SH-SY5Y (cell line): ENCODE results near the gene AGAP5.

ENCODE experiments used
- GATA2 ChIP-seq: IDR thresholded peaks from 2 replicates; pipeline ENCODE4 v1.6.1; 2011; ENCODE audit warnings: mild to moderate bottlenecking, low read depth, low read length
- GATA3 ChIP-seq: IDR thresholded peaks from 2 replicates; pipeline ENCODE4 v1.6.1; 2011; ENCODE audit warnings: low read depth, mild to moderate bottlenecking, low read length, moderate library complexity

Gene AGAP5

DNA sequence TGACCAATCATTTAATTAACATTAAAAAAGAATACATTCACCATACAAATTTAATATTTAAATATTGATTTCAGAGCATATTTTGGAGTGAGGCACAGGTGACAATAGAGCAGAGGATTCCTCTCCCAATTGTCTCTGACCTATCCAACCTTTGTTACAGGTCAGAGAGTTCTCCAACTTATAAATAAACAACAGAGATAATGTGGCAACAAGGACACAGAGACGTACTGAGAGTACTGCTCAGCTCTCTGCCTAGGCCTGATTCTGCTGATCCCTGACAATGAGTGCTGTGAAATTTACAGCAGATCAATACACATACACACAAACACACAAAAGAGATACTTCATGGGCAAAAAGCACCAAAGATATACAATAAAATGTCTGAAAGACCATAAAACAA is 18.3 kb upstream of the AGAP5 start:
- no peak for TF ChIP-seq GATA2
- no peak for TF ChIP-seq GATA3

DNA sequence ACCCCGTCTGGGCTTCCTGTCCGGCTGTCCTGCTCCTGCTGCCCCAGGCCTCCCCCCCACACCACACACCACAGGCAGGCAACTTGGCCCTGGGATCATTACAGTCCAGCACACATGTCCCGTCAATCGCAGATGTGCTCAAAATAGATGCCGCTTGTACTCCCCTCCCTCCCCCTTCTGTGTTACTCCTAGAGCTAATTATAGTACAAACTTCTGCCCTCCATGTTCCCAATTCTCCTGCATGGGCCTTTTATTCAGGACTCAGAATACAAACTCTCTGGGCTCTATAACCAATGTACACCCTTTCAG is 42.0 kb downstream of the AGAP5 start, which contains the start of gene SYNPO2L:
TSS of gene SYNPO2L (minus strand) at position 40 of the 309 bp plus-strand sequence. CDS start 107 bp downstream, outside the sequence.
- TF ChIP-seq GATA2, result no peak
- no peak for TF ChIP-seq GATA3

DNA sequence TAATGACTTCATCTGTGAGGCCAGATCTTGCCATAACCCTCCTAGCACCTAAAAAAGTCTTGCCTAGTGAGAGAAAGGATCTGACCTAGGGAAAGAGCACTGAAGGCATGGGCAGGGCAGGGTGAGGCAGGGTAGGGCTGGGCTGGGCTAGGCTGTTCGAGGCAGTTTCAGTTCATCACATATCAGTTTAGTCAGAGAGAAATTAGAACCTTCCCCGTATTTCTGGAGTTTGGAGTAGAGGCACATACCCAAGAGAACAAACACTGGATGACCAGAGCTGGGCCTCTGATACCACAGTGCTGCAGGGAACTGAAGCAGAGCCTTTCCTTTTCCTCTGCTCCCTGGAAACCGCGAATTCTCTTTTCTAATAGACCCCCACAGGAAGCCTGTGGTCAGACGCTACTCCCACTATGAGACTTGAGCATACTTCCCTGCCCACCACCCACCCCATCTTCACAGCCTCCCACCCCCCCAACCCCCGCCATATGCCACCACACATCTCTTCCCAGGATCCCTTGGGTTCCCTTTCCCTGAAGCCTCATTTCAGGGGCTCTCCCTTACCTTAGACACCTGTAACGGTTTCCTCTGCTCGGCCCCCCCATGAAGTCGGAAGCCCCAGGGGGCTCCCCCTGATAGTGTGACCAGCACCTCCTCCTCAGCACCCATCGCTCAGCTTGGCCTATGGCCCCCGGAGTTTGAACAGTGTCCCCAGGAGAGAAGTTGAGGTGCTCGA is 42.5 kb downstream of the AGAP5 start:
- no peak for TF ChIP-seq GATA2
- no peak for TF ChIP-seq GATA3

DNA sequence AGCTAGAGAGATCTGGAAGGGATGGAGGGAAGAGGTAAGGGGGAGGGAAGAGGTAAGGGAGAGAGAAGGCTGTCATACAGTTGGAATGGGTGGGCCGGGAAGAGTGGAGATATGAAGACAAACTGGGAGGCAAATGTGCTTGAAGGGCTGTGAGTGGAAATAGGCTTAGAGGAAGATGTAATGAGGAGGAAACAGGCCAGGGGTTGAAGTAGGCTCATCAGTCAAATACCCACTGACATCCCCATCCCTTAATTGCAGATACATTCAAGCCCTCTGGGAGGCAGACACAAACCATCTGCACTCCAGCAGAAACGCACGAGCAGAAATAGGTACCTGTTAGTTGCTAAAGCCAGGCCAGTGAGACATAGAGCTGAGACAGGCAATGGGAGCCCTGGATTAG is 44.2 kb downstream of the AGAP5 start:
- TF ChIP-seq GATA3 (no peak), GATA2 (no peak)

DNA sequence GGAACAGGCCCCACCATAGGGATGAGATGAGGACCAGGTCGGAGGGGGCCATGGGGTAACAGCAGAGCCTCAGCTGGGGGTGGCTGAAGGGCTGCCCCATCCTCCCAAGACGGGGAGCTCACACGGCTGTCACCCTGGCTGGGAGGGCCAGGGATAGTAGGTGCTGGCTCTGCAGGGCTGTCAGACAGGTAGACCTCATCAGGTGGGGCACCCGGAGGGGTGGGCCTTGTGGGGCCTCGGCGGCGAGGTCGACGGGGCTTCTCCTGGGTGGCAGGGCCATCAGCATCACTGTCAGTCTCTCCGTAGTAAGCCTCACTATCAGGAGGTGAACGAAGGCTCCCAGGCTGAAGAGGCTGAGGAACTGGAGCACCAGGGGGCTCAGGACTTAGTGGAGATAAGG is 44.7 kb downstream of the AGAP5 start:
- no peak for TF ChIP-seq GATA3
- TF ChIP-seq GATA2, result no peak

DNA sequence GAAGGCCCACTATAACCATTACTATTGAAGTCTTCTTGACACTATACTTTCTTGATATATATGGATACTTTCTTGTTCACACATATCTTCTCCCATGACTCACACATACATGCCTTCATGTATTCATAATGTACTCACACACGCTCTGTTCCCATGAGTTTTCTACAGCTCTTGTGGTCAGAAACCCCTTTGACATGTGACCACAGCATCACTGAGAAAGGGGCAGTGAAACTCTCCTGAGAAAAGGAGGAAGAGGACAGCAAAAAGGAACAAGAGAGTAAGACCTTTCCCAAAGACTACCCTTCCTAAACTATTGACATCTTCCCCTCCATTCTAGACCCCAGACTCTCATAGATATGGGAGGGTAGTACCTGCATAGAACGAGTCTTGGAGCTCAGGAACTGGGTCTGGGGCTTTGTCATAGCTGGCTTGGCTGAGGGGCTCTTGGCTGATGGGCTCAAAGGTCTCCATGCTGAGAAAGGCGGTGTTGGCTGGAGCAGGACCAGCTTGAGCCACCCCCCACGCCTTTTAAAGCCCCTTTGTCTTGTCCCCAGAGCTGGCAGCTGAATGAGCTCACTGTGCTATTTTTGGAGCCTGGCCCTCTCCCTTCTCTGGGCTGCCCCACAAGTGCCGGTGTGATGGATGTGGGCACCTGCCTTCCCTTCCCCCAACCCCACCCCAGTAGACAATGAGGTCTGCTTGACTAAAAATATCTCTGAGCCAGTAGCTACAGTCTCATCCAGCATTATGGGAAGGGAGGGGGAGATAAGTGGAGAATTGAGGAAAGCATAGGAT is 47.2 kb downstream of the AGAP5 start:
- no peak for TF ChIP-seq GATA3
- TF ChIP-seq GATA2, result no peak

DNA sequence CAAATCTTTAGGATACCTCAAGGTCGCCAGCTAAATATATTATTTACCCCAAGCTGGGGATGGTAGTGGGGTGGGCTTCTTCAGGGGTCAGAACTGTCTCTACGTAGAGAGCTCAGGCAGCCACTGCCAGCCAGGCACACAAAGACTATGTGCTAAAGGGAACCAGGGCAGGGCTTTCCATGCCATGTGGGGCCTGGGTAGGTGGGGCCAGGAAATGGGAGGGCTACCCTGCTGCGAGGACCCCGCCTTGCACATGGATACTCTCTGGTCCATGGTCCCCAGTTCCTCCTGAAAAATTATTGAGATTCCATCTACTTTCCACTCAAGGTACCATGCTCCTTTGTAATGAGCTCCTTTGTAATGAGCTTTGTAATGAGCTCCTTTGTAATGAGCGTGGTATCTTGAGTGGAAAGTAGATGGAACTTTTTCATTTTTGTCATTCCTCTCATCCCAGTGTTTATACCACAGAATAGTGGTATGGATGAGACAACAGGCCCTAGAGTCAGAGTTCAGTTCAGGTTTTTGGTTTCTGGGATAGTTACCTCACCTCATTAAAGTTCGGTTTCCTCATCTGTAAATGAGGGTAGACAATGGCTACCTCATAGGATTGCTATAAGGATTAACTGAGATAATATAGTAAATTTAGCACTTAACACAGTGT is 47.9 kb downstream of the AGAP5 start:
- TF ChIP-seq GATA2, result no peak
- TF ChIP-seq GATA3, result no peak

DNA sequence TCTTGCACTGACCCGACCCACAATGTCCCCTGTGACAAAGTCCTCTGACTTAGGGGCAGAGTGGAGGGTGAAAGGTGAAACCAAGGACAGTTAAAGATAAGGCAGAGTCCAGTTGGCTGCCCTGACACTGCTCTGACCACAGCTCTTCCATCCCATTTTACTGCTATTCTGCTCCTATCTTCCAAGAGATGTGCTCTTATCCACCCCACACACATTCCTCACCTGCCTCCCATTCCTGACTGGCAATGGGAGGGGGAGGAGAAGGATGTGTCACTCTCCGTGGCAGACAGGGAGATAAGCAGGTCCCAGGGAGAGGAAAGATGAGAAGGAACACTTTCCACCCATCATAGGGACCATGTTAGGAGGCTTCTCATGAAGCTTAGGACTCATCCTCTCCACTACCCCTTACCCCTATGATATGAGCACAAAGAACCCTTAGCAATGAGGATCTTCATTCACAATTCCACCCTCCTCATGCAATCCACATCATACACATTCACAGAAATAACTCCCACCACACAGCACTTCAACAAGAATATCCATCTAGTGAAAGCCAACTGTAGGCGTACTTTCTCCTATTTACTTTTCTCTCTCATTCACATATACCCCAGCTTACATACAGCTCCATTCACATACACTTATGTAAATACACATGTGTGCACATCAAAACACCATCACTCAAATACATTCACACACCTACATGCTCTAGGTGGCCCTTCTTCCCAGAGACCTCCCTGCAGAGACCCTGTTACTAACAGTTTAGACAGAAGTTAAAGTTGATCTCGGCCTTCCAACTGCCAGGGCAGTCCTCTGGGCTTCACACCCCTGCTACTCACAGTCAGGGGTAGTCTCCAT is 48.7 kb downstream of the AGAP5 start:
- TF ChIP-seq GATA3 (no peak), GATA2 (no peak)

DNA sequence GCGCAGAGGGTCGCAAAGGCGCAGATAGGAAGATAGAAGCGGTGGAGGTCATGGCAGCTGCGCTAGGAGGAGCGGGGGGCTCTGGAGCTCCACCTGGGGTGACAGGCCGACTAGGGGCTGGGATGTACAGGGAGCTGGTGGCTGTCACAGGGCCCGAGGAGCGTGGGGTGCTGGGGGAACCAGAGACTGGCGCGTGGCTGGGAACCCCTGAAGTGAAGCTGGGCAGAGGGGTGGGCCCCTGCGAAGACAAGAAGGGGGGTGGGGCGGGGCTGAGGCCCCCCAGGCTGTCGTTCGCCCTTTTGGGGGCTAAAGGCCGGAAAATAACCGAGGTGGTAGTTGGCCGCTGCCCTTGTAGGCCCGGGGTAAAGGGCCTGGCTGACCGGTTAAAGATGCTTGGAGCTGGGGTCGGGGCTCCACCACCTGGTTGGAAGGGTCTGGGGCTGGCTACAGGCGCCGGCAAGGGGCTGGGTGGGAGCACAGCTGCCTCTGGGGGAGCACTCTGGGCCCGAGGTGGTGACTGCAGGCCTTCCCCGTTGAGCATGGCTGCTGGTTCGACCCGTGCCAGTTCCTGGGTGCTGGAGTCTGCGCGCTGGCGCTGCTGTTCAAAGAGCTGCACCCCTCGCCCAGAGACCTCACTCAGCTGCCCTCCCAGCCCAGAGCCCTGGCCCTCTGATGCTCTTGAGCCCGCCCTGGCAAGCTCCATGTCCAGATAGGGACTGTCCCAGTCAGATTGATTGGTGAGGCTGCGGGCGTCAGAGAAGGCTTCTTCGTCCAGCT is 49.8 kb downstream of the AGAP5 start:
- TF ChIP-seq GATA3 (no peak), GATA2 (no peak)

DNA sequence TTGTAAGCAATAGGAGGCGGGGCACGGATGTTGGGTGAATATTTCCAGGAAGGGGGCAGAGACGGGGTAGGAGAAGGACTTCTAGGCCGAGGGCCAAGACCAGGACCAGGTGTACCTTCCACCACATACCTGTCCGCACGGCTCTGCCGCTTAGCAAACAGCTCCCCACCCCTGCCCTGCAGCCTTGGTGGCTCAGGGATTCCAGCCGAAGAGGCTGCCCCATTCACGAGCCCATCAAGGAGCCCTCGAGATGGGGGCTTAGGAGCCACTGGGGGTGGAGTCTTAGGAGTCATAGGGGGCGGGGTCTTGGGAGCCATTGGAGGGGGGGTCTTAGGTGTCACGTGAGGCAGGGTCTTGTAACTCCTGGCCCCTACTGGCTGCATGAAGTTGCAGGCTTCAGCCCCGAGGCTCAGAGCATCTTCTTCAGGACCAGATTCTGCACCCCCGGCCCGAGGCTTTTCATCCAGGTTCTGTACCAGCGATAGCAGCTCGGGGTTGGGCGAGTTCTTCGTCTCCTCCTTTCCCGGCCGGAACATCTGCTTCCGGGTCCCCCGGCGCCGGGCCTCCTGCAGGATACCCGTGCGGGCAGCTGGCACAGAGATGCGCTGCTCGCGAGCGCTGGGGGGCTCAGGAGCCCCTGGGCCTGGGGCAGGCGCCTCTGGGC is 50.6 kb downstream of the AGAP5 start:
- TF ChIP-seq GATA2 (no peak), GATA3 (no peak)

DNA sequence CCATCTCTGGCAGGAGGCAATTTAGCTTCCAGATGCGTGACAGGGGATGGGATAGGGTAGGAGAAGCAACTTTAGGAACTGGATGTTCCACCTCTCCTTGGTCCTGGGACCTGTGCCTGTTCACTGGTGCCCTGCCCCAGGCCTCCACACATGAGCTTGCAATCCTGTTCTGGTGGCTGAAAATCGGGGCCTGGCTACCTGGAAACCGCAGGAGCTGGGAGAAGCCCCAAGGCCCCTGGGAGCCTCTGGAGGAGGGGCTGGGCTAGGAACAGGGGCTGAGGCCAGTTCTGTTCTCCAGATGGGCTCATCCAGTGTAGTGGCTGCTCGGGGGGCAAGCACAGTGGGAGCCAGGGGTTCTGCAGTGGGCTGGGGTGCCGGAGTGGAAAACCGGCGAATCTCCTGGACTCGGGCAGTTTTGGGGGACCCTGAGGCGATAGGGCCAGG is 51.3 kb downstream of the AGAP5 start:
- TF ChIP-seq GATA2, result no peak
- no peak for TF ChIP-seq GATA3

DNA sequence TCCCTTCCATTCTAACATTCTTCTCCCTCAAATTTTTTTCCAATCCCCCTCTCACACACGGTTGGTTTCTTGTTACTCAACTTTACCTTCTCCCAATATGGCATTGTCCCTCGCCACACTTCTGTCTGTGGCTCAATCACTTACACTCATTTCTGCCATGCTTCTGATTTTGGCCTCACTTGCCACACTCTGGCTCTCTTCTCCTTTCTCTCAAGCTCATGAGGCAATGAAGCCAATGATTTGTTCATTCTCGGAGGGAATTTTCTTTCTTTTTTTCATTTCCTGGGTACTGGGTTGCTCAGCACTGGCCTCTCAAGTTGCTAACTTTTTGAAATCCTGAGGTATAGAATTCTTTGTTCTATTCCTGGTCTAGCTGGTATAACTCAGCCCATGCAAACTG is 52.7 kb downstream of the AGAP5 start:
- TF ChIP-seq GATA2, result no peak
- TF ChIP-seq GATA3, result no peak
